Measurements from ENCODE around the gene SFSWAP.

- no peak for TF ChIP-seq CTCF (IDR thresholded peaks at IDR 0.05; ENCODE audit: poor library complexity, severe bottlenecking)
- no peak for TF ChIP-seq POLR2AphosphoS5 (IDR thresholded peaks at IDR 0.05)
- TF ChIP-seq REST (IDR thresholded peaks at IDR 0.05; ENCODE audit: borderline replicate concordance): no peak
- TF ChIP-seq EZH2 (IDR thresholded peaks at IDR 0.05; ENCODE audit: borderline replicate concordance, insufficient read depth, low read length, poor library complexity, severe bottlenecking): no peak
- TF ChIP-seq SMC3 (conservative IDR thresholded peaks at IDR 0.05; ENCODE audit: poor library complexity): no peak
Observed at GRCh38 chr12:131756441-131756840, 45.6 kb downstream of the SFSWAP start.

Measured in neural cell (in vitro differentiated cells).